KBM-7 (cell line): Measurements from ENCODE around the gene GLI1.
"Not testable (repeated sequence)": the region's sequence is repeated elsewhere in the genome, so short reads cannot be mapped to it uniquely, and the experiment has no call there.

ENCODE experiments used
- DNase-seq: peaks from one replicate; pipeline ENCODE4 v3.0.0-alpha.2; 2015
- in situ Hi-C: fragments of 300-500 bp; cut with MboI; formaldehyde crosslinking; loops from 2 replicates; pipeline ENCODE4 v1.14.3; 2020; ENCODE audit warnings: low sequenced_read_pairs, low pct_unique_long_range_greater_than_20kb, mixed read lengths

Gene GLI1

GRCh38 chr12:57459750-57460467 is at the start of gene GLI1:
Gene GLI1 (plus strand): TSS chr12:57459785. CDS start chr12:57463692, 3,907 bp downstream.
- peak; percentile 36 for DNase-seq
- in situ Hi-C loops: no loop called here

GRCh38 chr12:57410534-57410933 is 49.1 kb upstream of the GLI1 start:
- no peak for DNase-seq
- in situ Hi-C loops: no loop called here

GRCh38 chr12:57414160-57414559 is 45.4 kb upstream of the GLI1 start:
- in situ Hi-C loops, DNase-seq: not testable (repeated sequence)

GRCh38 chr12:57415088-57415487 is 44.5 kb upstream of the GLI1 start:
- in situ Hi-C loops: no loop called here
- DNase-seq: no peak

- DNase-seq: no peak
- in situ Hi-C loops: no loop called here
Measured at GRCh38 chr12:57416039-57416996, 43.3 kb upstream of the GLI1 start.

GRCh38 chr12:57418255-57418654 is 41.3 kb upstream of the GLI1 start:
- in situ Hi-C loops: no loop called here

GRCh38 chr12:57419495-57419894 is 40.1 kb upstream of the GLI1 start:
- in situ Hi-C loops: no loop called here
- no peak for DNase-seq

More at GRCh38 chr12:57418255-57418654, 41.3 kb upstream of the GLI1 start:
- no peak for DNase-seq

GRCh38 chr12:57420482-57420881 is 39.1 kb upstream of the GLI1 start:
- no peak for DNase-seq
- in situ Hi-C loops: no loop called here

GRCh38 chr12:57426948-57427347 is 32.6 kb upstream of the GLI1 start:
- DNase-seq, in situ Hi-C loops: not testable (repeated sequence)

GRCh38 chr12:57428965-57429364 is 30.6 kb upstream of the GLI1 start:
- no peak for DNase-seq
- in situ Hi-C loops: no loop called here

GRCh38 chr12:57429473-57430111 is 30.0 kb upstream of the GLI1 start:
- in situ Hi-C loops: no loop called here
- no peak for DNase-seq

GRCh38 chr12:57430112-57430930 is 29.3 kb upstream of the GLI1 start:
- in situ Hi-C loops: no loop called here
- peak; percentile 49 for DNase-seq

- DNase-seq: peak; percentile 98
- in situ Hi-C loops: no loop called here
Measured at GRCh38 chr12:57430931-57431566, 28.5 kb upstream of the GLI1 start, which contains the start of gene R3HDM2. Gene R3HDM2 (minus strand): TSS chr12:57431043. CDS start chr12:57310428, 120,615 bp downstream.

- in situ Hi-C loops: no loop called here
Measured at GRCh38 chr12:57431654-57432188, 27.9 kb upstream of the GLI1 start.

GRCh38 chr12:57433370-57433769 is 26.2 kb upstream of the GLI1 start:
- DNase-seq: no peak
- in situ Hi-C loops: no loop called here

More at GRCh38 chr12:57431654-57432188, 27.9 kb upstream of the GLI1 start:
- no peak for DNase-seq

- no peak for DNase-seq
Measured at GRCh38 chr12:57434517-57435223, 24.9 kb upstream of the GLI1 start, which contains the start of gene INHBC. Gene INHBC (plus strand): TSS chr12:57434784. CDS start chr12:57434887, 103 bp downstream.

GRCh38 chr12:57435293-57435692 is 24.3 kb upstream of the GLI1 start:
- DNase-seq: peak; percentile 51
- in situ Hi-C loops: no loop called here

More at GRCh38 chr12:57434517-57435223, 24.9 kb upstream of the GLI1 start, which contains the start of gene INHBC:
- in situ Hi-C loops: no loop called here
